AG10803 (cell line): ENCODE data around the gene PWWP2B.

Experiments
- DNase-seq: peaks from one replicate; pipeline ENCODE4 v3.0.0; 2010; ENCODE audit warnings: low read depth
- H3K4me3 ChIP-seq: 2 replicates; pipeline ENCODE4 v1.5.1; 2011; ENCODE audit warnings: mild to moderate bottlenecking, low read length, control low read depth
- TF ChIP-seq, protein P1 (sequence below): conservative IDR thresholded peaks from 2 replicates; pipeline ENCODE4 v1.5.1; 2011; ENCODE audit warnings: mild to moderate bottlenecking, low read length, control low read depth, inconsistent platforms

PWWP2B gene

DNA sequence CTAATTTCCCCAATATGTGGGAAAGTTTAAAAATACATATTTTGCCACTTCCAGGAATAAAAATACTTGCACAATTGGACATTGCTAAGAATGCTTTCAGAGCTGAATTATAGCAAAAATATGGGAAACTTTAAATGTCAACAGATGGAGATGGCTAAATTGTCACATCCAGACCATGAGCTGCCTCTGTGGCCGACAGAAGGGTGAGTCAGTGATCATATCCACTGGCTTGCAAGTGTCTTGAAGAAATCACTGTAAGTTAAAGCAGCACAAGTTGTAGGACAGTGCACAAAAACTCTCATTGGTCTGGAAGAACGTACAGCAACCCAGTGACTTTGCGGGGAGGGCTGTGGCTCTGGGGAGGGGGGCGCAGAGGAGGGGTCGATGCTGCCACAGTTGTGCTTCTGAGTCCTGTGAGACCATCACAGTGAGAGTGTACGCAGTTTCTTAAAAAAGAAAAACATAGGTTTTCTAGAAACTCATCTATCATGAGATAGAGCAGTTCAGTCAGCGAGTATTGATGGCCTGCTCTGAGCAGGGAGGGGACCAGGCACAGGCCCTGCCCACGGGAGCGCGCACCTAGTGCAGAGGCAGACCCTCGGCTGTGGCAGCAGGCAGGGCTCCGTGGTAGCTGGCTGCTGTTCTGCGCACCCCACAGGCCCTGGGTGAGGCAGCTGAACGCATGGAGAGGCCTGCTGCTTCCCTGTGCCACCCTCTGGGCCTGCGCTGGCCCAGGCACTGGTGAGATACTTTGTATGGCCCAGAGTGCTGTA, 39.5 kb upstream of the PWWP2B start:
- peak; percentile 48 for DNase-seq
- H3K4me3 ChIP-seq = no peak overlapping the region

DNA sequence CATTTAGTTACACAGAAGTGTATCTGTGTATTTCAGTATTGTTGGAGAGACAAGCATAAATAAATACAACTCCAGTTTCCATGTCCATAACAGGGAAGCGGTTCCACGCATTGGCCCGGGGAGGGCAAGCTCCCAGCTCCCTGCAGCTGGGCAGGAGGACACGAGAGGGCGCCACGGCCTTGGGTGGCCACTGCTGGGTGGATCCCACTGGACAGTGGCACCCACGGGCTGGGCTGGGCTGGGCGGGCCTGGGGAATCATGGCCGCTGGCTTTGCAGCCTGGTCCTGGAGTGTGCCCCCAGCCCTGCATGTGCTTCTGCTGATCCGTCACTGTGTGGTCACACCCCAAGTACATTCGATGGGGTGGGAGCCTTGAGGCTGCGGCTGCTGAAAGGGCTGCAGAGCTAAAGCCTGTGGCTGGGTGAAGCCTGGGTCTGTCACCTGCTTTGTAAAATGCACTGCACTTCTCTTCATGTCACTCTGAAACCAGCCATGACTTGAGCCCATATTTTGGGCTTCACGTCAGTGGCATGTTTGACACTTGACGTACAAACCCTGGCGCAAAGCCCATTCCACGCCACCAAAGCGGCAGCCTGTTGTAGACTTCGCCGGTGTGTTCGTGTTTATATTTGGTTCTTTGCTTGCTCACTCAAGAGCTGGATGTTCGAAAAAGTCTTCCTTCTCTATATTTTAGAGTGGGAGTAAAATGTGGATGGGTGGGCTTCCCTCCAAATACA, 37.5 kb upstream of the PWWP2B start:
- TF ChIP-seq, protein P1, sequence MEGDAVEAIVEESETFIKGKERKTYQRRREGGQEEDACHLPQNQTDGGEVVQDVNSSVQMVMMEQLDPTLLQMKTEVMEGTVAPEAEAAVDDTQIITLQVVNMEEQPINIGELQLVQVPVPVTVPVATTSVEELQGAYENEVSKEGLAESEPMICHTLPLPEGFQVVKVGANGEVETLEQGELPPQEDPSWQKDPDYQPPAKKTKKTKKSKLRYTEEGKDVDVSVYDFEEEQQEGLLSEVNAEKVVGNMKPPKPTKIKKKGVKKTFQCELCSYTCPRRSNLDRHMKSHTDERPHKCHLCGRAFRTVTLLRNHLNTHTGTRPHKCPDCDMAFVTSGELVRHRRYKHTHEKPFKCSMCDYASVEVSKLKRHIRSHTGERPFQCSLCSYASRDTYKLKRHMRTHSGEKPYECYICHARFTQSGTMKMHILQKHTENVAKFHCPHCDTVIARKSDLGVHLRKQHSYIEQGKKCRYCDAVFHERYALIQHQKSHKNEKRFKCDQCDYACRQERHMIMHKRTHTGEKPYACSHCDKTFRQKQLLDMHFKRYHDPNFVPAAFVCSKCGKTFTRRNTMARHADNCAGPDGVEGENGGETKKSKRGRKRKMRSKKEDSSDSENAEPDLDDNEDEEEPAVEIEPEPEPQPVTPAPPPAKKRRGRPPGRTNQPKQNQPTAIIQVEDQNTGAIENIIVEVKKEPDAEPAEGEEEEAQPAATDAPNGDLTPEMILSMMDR = no peak
- no peak for DNase-seq
- no peak overlapping the region for H3K4me3 ChIP-seq

More for the DNA sequence above, 39.5 kb upstream of the PWWP2B start:
- TF ChIP-seq, protein P1 = no peak

DNA sequence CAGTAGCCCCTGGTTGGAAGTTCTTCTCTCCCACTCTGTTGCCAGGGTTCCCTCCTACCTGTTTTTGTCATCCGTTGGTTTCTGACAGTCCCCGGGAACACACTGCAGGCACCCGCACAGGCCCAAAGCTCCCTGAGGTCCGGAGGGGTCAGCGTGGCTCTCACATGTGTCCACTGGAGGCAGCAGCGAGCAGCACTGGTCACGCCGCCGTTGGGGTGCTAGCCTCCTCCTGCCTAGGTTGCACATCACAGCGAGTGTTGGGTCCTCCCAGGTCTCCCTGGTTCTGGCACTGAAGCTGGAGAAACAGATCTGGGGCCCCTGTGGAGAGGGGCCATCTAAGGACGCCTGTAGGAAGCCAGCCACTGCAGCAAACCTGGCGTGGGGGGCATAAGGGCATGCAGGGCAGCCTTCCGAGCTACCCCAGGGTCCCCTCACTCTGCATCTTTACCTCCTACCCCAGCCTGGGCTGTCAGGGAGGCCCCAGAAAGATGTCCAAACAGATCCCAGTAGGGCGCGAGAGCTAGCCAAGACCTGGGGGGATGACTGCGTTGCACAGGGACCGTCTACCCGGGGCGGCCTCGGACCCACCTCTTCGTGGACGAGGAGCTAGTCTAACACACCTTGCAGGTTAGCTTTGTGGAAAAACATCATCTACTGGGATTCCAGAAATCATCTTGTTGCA, 36.1 kb upstream of the PWWP2B start:
- no peak for DNase-seq
- TF ChIP-seq, protein P1 = peak; percentile 51
- no peak overlapping the region for H3K4me3 ChIP-seq

DNA sequence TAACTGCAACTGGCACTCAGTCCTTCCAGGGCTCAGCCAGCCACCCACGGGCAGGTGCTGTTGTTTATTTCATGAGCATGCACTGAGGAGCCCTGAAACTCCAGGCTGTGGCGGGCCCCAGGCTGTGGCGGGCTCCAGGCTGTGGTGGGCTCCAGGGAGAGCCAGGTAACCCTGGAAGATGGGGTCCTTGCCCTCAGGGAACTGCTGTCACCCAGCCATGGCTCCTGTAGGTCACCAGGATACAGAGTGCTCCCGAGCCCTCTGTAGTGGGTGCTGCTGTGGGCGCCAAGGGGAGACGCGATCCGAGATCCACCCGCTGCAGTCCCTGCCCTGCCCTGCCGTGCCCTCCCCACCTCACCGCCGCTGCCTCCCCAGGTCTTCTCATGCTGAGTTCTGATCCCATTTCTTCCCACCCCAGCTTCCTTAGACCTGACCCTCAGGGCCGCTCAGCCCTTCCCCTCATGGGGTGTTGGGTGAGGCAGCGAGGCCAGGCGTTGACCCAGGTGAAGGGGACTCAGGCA, 35.4 kb upstream of the PWWP2B start:
- no peak for DNase-seq
- TF ChIP-seq, protein P1 = no peak
- H3K4me3 ChIP-seq = no peak overlapping the region

DNA sequence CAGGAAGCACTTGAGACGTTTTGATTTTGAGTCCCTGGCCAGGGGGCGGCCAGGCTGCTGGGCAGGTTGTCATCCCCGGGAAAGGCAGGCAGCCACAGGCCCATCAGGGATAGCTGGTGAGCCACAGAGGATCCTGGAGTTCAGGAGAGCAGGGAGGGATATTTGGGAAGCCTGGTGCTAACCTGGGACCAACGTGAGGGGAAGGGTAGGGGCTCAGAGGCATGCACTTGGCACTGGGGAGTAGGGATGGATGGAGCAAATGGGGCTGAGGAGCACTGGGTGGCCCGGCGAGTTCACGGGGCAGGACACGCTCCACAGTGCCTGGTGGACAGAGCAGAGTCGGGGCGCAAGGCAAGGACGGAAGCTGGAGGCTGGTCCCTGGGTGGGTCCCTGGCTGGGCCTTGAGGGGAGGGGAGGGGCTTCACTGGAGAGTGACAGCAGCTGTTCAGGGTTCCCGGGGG, 34.8 kb upstream of the PWWP2B start:
- TF ChIP-seq, protein P1 = no peak
- no peak for DNase-seq

DNA sequence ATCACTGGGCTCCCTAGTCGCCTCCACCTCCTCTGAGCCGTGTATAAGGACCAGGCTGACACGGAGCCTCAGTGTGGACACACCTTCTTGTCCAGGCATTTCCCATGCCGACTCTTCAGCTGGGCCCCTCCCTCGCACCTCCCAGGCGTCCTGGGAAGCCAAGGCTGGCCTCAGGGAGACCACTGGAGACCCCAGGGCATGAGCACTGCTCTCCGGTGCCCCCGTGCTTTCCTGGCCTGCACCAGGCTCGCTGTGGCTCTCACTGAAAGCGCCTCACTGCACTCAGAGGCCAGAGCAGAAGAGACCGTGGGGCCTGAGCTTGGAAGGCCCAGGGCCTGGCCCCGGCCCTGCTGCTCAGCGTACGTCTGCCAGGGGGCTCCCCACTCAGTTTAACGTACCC, 33.6 kb upstream of the PWWP2B start:
- TF ChIP-seq, protein P1 = no peak
- no peak for DNase-seq
- no peak overlapping the region for H3K4me3 ChIP-seq

More for the DNA sequence above, 34.8 kb upstream of the PWWP2B start:
- H3K4me3 ChIP-seq = no peak overlapping the region
